ENCODE data around the gene SEBOX. TPM values are rescaled to one million over a fixed set of nuclear protein-coding genes. Genes with fewer than 3 reads are reported as not detected.

The SEBOX gene
- total and polyA plus RNA-seq, 2 experiments from 2014 or later, result not detected

- Histone ChIP-seq H3K27me3 (ENCODE audit: insufficient read depth) (no peaks in the 10 kb centered on the region), H3F3A (replicated peaks; ENCODE audit: low read depth) (no peaks in the 10 kb centered on the region), H3K9me2 (ENCODE audit: insufficient read depth) (no peaks in the 10 kb centered on the region), H3K4me1 (ENCODE audit: insufficient read depth) (no peaks in the 10 kb centered on the region; the same call in 1 of the 2 replicates), H3K27ac (ENCODE audit: low read depth) (no peak overlapping the region; the same call in 1 of the 2 replicates), H3K79me2 (replicated peaks; ENCODE audit: insufficient read depth) (no peaks in the 10 kb centered on the region), H3K36me3 (ENCODE audit: insufficient read depth) (peaks cover 20% of the 10 kb centered on the region), H3K4me2 (no peak overlapping the region), H2AFZ (no peak overlapping the region), H4K20me1 (replicated peaks; ENCODE audit: insufficient read depth) (peaks cover 14% of the 10 kb centered on the region; the same call in 1 of the 2 replicates), H3K4me3 (no peak overlapping the region)
- H3K4me3 Mint-ChIP-seq, result no peak overlapping the region
- H3K27me3 Mint-ChIP-seq (ENCODE audit: insufficient read depth, low read depth, poor library complexity), result peaks cover 7% of the 10 kb centered on the region
- peaks cover 16% of the 10 kb centered on the region for H3K4me1 Mint-ChIP-seq
- H3K36me3 Mint-ChIP-seq (ENCODE audit: low read depth), result peaks cover 71% of the 10 kb centered on the region
- no peak for TF ChIP-seq STAT1 (IDR thresholded peaks at IDR 0.05; ENCODE audit: unreplicated experiment)
- TF ChIP-seq CREB1 (CRISPR knock-in tag; IDR thresholded peaks at IDR 0.05; ENCODE audit: low read depth), result no peak
- TF ChIP-seq ZNF114 (CRISPR knock-in tag; IDR thresholded peaks at IDR 0.05), result no peak
- no peak for TF ChIP-seq ZNF462 (CRISPR knock-in tag; IDR thresholded peaks at IDR 0.05)
- TF ChIP-seq, protein P1, sequence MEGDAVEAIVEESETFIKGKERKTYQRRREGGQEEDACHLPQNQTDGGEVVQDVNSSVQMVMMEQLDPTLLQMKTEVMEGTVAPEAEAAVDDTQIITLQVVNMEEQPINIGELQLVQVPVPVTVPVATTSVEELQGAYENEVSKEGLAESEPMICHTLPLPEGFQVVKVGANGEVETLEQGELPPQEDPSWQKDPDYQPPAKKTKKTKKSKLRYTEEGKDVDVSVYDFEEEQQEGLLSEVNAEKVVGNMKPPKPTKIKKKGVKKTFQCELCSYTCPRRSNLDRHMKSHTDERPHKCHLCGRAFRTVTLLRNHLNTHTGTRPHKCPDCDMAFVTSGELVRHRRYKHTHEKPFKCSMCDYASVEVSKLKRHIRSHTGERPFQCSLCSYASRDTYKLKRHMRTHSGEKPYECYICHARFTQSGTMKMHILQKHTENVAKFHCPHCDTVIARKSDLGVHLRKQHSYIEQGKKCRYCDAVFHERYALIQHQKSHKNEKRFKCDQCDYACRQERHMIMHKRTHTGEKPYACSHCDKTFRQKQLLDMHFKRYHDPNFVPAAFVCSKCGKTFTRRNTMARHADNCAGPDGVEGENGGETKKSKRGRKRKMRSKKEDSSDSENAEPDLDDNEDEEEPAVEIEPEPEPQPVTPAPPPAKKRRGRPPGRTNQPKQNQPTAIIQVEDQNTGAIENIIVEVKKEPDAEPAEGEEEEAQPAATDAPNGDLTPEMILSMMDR (conservative IDR thresholded peaks at IDR 0.05; ENCODE audit: low read depth in 2 of 2), result no peak
- TF ChIP-seq, protein P2, sequence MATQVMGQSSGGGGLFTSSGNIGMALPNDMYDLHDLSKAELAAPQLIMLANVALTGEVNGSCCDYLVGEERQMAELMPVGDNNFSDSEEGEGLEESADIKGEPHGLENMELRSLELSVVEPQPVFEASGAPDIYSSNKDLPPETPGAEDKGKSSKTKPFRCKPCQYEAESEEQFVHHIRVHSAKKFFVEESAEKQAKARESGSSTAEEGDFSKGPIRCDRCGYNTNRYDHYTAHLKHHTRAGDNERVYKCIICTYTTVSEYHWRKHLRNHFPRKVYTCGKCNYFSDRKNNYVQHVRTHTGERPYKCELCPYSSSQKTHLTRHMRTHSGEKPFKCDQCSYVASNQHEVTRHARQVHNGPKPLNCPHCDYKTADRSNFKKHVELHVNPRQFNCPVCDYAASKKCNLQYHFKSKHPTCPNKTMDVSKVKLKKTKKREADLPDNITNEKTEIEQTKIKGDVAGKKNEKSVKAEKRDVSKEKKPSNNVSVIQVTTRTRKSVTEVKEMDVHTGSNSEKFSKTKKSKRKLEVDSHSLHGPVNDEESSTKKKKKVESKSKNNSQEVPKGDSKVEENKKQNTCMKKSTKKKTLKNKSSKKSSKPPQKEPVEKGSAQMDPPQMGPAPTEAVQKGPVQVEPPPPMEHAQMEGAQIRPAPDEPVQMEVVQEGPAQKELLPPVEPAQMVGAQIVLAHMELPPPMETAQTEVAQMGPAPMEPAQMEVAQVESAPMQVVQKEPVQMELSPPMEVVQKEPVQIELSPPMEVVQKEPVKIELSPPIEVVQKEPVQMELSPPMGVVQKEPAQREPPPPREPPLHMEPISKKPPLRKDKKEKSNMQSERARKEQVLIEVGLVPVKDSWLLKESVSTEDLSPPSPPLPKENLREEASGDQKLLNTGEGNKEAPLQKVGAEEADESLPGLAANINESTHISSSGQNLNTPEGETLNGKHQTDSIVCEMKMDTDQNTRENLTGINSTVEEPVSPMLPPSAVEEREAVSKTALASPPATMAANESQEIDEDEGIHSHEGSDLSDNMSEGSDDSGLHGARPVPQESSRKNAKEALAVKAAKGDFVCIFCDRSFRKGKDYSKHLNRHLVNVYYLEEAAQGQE (IDR thresholded peaks at IDR 0.05; ENCODE audit: unreplicated experiment), result no peak
- TF ChIP-seq ZNF331 (CRISPR knock-in tag; IDR thresholded peaks at IDR 0.05; ENCODE audit: low read depth), result no peak
- no peak for TF ChIP-seq POLR2AphosphoS5 (IDR thresholded peaks at IDR 0.05; ENCODE audit: low read depth)
- TF ChIP-seq, protein P3, sequence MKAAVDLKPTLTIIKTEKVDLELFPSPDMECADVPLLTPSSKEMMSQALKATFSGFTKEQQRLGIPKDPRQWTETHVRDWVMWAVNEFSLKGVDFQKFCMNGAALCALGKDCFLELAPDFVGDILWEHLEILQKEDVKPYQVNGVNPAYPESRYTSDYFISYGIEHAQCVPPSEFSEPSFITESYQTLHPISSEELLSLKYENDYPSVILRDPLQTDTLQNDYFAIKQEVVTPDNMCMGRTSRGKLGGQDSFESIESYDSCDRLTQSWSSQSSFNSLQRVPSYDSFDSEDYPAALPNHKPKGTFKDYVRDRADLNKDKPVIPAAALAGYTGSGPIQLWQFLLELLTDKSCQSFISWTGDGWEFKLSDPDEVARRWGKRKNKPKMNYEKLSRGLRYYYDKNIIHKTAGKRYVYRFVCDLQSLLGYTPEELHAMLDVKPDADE (IDR thresholded peaks at IDR 0.05), result no peak
- no peak for TF ChIP-seq EZH2 (IDR thresholded peaks at IDR 0.05; ENCODE audit: low read depth, unreplicated experiment)
- no peak for TF ChIP-seq NANOG (IDR thresholded peaks at IDR 0.05; ENCODE audit: borderline replicate concordance)
- no peak for TF ChIP-seq EZH2phosphoT487 (IDR thresholded peaks at IDR 0.05; ENCODE audit: unreplicated experiment)
- TF ChIP-seq JUNB (IDR thresholded peaks at IDR 0.05; ENCODE audit: unreplicated experiment), result no peak
- H3K27ac Mint-ChIP-seq, result 0 out of 2 replicates have a peak overlapping the region, but pooled peaks have one; percentile 46
- ATAC-seq (no peak), DNase-seq (ENCODE audit: low spot score) (no peak)
- H3K9me3 Mint-ChIP-seq, result no peaks in the 10 kb centered on the region
Observed at GRCh38 chr17:28347261-28347891, 17.6 kb downstream of the SEBOX start.
